H1 (cell line): ENCODE data around the gene LYPD6B. TPM values are rescaled to one million over a fixed set of nuclear protein-coding genes. Genes with fewer than 3 reads are reported as not detected.

Source experiments
- CBX5 ChIP-seq: fragments of 300-800, 300-1000 bp; sonication (generic); IDR thresholded peaks from 2 replicates; pipeline ENCODE4 v1.7.1; 2016; ENCODE audit warnings: antibody characterized with exemption, low read length, low read depth
- CTCF ChIP-seq, 3 experiments: IDR thresholded peaks; 1 replicate in 2 of 3; 2 replicates in 1 of 3; pipeline versions ENCODE4 v1.5.1 to v1.6.1; 2011; ENCODE audit warnings: low read length in 3 of 3, mild to moderate bottlenecking in 3 of 3, inconsistent platforms in 2 of 3, low read depth in 1 of 3, moderate library complexity in 1 of 3; ENCODE audit not compliant: insufficient read depth in 1 of 3; ENCODE audit errors: control extremely low read depth in 1 of 3
- EP300 ChIP-seq, 2 experiments: IDR thresholded peaks; 1 replicate in 1 of 2; 2 replicates in 1 of 2; pipeline ENCODE4 v1.6.1; 2011 to 2012; ENCODE audit warnings: low read depth in 2 of 2, low read length in 2 of 2, mild to moderate bottlenecking in 2 of 2, borderline replicate concordance in 1 of 2, inconsistent platforms in 1 of 2, moderate library complexity in 1 of 2
- GTF2F1 ChIP-seq: IDR thresholded peaks from 2 replicates; pipeline ENCODE4 v1.6.1; 2012; ENCODE audit warnings: low read depth, low read length, improper control_type of control experiment, borderline replicate concordance
- MAX ChIP-seq: IDR thresholded peaks from 2 replicates; pipeline ENCODE4 v1.6.1; 2012; ENCODE audit warnings: inconsistent platforms
- NRF1 ChIP-seq: IDR thresholded peaks from 2 replicates; pipeline ENCODE4 v1.6.1; 2011; ENCODE audit warnings: mild to moderate bottlenecking, low read depth, low read length, improper control_type of control experiment
- RBBP5 ChIP-seq: IDR thresholded peaks from 2 replicates; pipeline ENCODE4 v1.7.1; 2012; ENCODE audit warnings: low read depth, mild to moderate bottlenecking, inconsistent platforms, low read length, moderate library complexity, borderline replicate concordance
- USF2 ChIP-seq: IDR thresholded peaks from 2 replicates; pipeline ENCODE4 v1.6.1; 2011; ENCODE audit warnings: low read length, improper control_type of control experiment
- polyA plus RNA-seq, 7 experiments: library from polyadenylated mRNA; depleted of rRNA in 3 of 7; stranded (reverse) in 5 of 7; unstranded in 2 of 7; fragments of >200 nt in 5 of 7; fragments of 200-250 nt in 2 of 7; gene quantifications; 1 replicate in 5 of 7; 2 replicates in 1 of 7; 4 replicates in 1 of 7; pipeline versions ENCODE4 v1.2.1 to v1.2.3, GENCODE V29; 2011 to 2013; ENCODE audit warnings: missing spikeins in 2 of 7, mixed read lengths in 2 of 7
- total RNA-seq: library from RNA; stranded (reverse); fragmentation: NEBNext Ultra II Directional; extraction: Animal tissue kit (Norgen Biotek cat#: 25700); gene quantifications from 2 replicates; pipeline ENCODE4 v1.2.1, GENCODE V29; 2021

The LYPD6B gene
- total and polyA plus RNA-seq, 2 of the 8 experiments (the other 6 are each of a cell fraction or from before 2014, with no cell fraction given): 2.2 to 3.5 TPM

- TF ChIP-seq CTCF (IDR thresholded peaks at IDR 0.05; ENCODE audit: control extremely low read depth in 1 of 3, insufficient read depth in 1 of 3, low read depth in 1 of 3, low read length in 3 of 3) (no peak), MAX (no peak), EP300 (IDR thresholded peaks at IDR 0.05; ENCODE audit: borderline replicate concordance in 1 of 2, low read depth in 2 of 2, low read length in 2 of 2) (no peak), CBX5 (no peak), NRF1 (no peak), GTF2F1 (no peak), RBBP5 (no peak), USF2 (no peak)
Measured at GRCh38 chr2:149184991-149185390, 146.5 kb downstream of the LYPD6B start (continued).
